ENCODE results near the gene TMEM167A. TPM values are rescaled to one million over a fixed set of nuclear protein-coding genes. Genes with fewer than 3 reads are reported as not detected.

Gene TMEM167A
- total RNA-seq, 4 donors from 2014 or later = 18.8 to 32.3 (median 25.5) TPM

DNA sequence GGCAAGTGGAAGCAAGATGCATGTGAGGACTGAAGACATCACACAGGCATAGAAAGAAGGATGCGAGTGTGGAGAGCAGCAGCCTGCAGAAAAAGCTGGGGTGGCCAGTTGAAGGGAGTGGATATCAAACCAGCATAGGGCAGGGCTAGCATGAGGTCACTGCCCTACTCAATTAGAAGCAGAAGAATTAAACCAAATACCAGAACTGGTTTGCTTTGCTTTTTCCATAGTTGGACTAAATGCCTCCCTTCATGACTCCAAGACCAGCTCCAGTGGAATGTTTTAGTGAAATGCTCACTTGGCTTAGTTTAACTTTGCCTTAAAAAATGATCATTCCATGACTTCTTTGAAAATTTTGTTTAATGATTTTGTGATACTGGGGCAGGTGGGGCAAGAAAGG is 45.8 kb downstream of the TMEM167A start:
- no peak overlapping the region for H3K4me3 ChIP-seq (ENCODE audit: low read depth, poor library complexity, severe bottlenecking)
- intact Hi-C loops (cut with DNase I; ENCODE audit: low total_unique reads) = no loop called here
- TF ChIP-seq POLR2A (IDR thresholded peaks at IDR 0.05) = no peak
- TF ChIP-seq, protein P1, sequence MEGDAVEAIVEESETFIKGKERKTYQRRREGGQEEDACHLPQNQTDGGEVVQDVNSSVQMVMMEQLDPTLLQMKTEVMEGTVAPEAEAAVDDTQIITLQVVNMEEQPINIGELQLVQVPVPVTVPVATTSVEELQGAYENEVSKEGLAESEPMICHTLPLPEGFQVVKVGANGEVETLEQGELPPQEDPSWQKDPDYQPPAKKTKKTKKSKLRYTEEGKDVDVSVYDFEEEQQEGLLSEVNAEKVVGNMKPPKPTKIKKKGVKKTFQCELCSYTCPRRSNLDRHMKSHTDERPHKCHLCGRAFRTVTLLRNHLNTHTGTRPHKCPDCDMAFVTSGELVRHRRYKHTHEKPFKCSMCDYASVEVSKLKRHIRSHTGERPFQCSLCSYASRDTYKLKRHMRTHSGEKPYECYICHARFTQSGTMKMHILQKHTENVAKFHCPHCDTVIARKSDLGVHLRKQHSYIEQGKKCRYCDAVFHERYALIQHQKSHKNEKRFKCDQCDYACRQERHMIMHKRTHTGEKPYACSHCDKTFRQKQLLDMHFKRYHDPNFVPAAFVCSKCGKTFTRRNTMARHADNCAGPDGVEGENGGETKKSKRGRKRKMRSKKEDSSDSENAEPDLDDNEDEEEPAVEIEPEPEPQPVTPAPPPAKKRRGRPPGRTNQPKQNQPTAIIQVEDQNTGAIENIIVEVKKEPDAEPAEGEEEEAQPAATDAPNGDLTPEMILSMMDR (IDR thresholded peaks at IDR 0.05) = no peak
- 74 to 85% methylated on average over 1 of the region's 1 CpG for WGBS, 2 donors
- no peak for DNase-seq (ENCODE audit: low spot score in 2 of 2)

DNA sequence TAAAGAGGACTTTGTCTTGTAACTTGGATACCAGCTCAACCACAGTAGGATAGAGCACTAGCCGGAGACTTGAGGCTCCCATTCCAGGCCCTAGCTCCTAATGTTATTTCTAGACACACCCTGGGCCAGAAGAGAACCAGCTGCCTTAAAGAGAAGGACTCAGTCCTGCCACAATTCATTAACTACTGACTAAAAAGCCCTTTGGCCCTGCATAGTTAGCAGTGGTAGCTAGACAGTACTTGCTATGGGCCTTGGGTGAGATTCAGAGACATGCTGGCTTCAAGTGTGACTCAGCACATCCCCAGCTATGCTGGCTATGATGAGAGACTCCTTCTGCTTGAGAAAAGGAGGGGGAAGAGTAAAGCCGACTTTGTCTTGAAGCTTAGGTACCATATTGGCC is 47.3 kb downstream of the TMEM167A start:
- intact Hi-C loops (cut with DNase I; ENCODE audit: low total_unique reads) = no loop called here
- no peak for TF ChIP-seq POLR2A (IDR thresholded peaks at IDR 0.05)
- TF ChIP-seq, protein P1 (IDR thresholded peaks at IDR 0.05) = no peak
- 88 to 97% methylated on average over 2 of the region's 2 CpGs for WGBS, 2 donors
- DNase-seq (ENCODE audit: low spot score in 2 of 2) = no peak
- no peak overlapping the region for H3K4me3 ChIP-seq (ENCODE audit: low read depth, poor library complexity, severe bottlenecking)

DNA sequence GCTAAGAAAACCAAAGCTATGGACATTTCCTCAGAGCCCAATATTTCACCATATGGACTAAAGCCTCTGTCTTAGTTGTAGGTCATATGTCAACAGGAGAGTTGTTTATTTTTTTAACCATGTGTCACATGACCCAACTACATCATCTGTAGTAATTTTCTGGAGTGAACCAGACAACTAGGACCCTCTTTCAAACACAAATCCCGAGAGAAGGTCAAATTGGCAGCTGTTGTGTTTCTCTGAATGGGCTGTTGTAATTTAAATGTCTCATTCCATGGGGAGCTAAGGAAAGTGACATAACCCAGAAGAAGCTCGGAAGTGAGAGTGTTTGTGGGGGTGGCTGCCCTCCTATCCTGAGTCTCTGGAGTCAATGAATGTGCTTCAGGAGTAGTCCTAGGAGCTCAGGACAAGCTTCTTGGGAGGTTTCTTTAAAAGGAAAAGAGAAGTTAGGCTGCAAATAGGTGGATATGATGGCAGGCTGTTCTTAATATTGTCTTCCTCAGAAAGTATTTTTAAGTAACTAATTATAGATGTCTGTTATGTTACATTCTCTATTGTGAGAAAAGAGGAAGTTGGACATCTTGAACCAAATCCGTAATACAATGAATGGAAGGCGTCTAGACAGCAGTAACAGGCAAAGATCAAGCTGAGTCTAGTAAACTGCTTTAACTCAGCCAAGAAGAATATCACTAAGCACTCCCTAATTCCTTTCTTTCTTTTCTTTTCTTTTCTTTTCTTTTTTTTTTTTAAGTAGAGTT is 50.1 kb downstream of the TMEM167A start:
- DNase-seq (ENCODE audit: low spot score in 2 of 2) = no peak
- WGBS, 2 donors = 55 to 60% methylated on average over 4 of the region's 4 CpGs
- TF ChIP-seq, protein P1 (IDR thresholded peaks at IDR 0.05) = no peak
- TF ChIP-seq POLR2A (IDR thresholded peaks at IDR 0.05) = no peak

DNA sequence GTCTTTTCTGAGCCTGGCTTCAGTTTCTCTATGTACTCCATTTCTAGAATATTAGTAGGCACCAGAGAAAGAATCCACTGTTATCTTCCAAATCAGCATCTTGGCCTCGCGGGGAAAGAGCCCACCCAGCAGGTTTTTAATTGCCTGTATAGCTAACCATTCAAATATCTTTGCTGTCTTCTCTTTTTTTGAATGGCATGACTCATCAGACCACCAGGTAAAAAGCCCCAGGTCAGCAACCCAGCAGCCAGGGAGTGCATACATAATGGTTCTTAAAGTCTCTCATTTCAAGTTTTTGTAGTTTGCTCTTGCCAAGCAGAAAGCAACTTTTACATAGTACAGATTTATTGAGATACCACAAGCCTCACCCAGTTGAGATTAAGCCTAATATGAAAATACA is 50.7 kb downstream of the TMEM167A start:
- no peak overlapping the region for H3K4me3 ChIP-seq (ENCODE audit: low read depth, poor library complexity, severe bottlenecking)
- no peak for DNase-seq (ENCODE audit: low spot score in 2 of 2)
- intact Hi-C loops (cut with DNase I; ENCODE audit: low total_unique reads) = no loop called here
- 60 to 64% methylated on average over 2 of the region's 2 CpGs for WGBS, 2 donors
- TF ChIP-seq, protein P1 (IDR thresholded peaks at IDR 0.05) = no peak
- no peak for TF ChIP-seq POLR2A (IDR thresholded peaks at IDR 0.05)

More for the DNA sequence above, 50.1 kb downstream of the TMEM167A start:
- H3K4me3 ChIP-seq (ENCODE audit: low read depth, poor library complexity, severe bottlenecking) = no peak overlapping the region
- intact Hi-C loops (cut with DNase I; ENCODE audit: low total_unique reads) = no loop called here

DNA sequence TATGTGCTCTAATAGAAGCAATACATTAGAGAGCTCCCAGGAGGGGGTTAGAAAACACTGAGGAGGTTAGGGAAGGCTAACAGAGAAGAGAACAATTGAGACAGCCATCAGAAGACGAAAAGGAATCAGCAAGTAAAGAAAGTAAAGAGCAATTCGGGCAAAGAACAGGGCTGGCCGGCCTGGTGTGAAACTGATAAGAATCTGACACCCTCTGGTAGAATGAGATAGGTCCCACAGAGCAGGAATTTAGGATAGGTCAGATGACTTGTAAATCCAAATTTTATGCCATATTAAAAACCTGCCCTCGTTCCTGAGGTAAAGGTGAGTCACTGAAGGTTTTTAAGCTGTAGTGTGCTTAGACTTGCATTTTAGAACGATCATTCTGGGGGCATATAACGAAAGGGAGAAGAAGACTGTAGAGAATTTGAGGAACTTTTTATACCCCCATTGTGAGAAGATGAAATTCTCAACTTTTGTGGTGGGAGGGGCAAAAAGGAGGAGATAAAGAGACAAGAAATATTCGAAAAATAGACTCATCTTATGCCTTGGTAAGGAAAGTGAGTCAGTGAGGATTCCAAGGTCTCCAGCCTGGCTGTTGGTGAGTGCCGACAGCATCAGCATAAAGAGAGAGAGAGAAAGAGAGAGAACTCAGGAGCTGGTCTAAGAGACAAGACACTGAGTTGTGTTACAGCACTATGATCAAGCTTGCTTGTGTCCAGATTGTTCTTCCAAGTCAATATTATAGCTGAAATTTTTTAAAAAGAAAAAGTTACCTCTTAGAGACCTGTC is 51.3 kb downstream of the TMEM167A start:
- no peak for TF ChIP-seq POLR2A (IDR thresholded peaks at IDR 0.05)
- TF ChIP-seq, protein P1 (IDR thresholded peaks at IDR 0.05) = no peak
- DNase-seq (ENCODE audit: low spot score in 2 of 2) = no peak
- 79 to 87% methylated on average over 8 of the region's 8 CpGs for WGBS, 2 donors
- H3K4me3 ChIP-seq (ENCODE audit: low read depth, poor library complexity, severe bottlenecking) = no peak overlapping the region
- intact Hi-C loops (cut with DNase I; ENCODE audit: low total_unique reads) = no loop called here
